NCI-H510A treated with DMSO at 0.1 percent for 48 hours (cell line): Measurements from ENCODE around the gene MRRF.
"Not testable (repeated sequence)": the region's sequence is repeated elsewhere in the genome, so short reads cannot be mapped to it uniquely, and the experiment has no call there.

Experiments
- DNase-seq: peaks from one replicate; lab custom pipeline; 2025; lab: John Stamatoyannopoulos, UW

MRRF gene

DNA sequence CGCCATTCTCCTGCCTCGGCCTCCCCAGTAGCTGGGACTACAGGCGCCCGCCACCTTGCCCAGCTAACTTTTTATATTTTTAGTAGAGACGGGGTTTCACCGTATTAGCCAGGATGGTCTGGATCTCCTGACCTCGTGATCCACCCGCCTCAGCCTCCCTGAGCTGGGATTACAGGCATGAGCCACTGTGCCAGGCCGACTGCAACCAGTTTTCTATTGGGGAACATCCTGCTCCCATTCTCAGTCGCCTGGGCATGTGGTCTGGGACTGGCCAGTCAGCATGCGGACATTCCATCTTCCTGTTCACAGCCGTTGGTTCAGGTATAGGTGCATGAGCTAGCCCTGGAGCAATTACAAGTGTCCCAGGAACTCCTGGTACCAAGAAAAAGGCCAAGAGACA lies 98.4 kb downstream of the MRRF start:
- not testable (repeated sequence) for DNase-seq

DNA sequence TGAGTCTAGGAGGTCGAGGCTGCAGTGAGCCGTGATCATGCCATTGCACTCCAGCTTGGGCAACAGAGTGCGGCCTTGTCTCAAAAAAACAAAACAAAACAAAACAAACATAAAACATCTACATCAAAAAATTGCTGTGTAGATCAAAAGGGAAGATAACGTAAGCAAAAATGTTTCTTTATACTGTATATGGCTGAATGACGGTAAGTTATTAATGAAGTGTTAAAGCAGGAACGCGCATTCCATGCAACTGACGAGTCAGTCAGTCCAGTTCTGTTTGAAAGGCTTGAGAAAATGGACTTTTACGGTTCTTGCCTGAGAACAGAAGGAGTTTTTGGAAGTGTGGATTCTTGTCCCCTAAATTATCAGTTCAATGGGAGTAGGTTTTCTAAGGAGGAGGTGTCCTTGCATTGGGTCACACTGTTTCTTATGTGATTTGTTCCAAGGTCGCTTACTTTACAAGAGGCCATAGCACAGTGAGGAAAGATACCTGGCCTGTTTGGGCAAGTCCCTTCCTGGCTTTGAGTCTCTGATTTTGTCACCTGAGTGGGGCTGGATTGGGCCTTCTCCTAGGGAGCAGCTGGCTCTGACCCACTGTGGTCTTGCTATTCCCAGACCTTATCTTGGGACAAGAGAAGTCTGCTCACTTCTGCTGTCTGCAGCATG lies 99.6 kb downstream of the MRRF start:
- DNase-seq: no peak

GRCh38 chr9:122364783-122365150 lies 100.1 kb downstream of the MRRF start:
- no peak for DNase-seq

DNA sequence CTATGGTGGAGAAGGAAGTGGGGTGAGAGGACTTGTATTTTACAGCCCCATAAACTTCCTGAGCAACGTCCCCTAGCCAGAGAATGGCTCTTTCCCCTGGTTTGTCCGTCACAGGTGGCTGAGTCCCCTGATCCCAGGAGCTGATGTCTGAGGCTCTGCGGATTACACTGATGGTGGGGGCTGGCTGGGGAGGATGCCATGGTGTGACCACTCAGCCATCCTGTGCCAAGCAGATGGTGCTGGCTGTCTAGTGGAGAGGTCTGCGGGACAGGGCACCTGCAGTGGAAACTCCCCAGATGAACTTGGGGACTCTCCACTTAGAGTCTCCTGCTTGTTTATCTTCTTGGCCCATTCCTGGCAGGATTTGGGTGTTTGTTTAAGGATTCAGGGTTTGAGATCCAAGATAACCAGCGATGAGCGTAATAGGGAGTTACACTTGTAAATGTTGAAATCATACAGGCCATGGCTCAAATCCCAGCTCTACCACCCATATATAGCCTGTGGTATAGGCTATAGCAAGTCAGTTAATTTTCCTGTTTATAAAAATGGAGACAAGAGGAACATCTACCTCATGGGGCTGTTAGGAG lies 101.5 kb downstream of the MRRF start:
- DNase-seq: no peak

DNA sequence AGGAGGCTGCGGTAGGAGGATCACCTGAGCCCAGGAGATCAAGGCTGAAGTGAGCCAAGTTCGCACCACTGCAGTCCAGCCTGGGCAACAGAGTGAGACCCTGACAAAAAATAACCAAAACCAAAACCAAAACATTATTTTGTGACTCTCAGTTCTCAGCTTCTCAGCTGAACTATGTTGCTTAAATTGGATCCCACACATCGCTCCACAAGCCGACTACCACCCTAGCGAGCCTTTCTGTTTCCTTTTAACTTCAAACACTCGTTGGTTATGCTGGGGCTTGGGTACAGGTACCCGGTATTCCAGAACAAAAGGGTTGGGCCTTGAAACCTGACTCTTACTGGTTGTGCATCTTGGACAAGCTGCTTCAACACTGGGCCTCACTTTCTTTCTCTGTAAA lies 102.4 kb downstream of the MRRF start:
- no peak for DNase-seq

DNA sequence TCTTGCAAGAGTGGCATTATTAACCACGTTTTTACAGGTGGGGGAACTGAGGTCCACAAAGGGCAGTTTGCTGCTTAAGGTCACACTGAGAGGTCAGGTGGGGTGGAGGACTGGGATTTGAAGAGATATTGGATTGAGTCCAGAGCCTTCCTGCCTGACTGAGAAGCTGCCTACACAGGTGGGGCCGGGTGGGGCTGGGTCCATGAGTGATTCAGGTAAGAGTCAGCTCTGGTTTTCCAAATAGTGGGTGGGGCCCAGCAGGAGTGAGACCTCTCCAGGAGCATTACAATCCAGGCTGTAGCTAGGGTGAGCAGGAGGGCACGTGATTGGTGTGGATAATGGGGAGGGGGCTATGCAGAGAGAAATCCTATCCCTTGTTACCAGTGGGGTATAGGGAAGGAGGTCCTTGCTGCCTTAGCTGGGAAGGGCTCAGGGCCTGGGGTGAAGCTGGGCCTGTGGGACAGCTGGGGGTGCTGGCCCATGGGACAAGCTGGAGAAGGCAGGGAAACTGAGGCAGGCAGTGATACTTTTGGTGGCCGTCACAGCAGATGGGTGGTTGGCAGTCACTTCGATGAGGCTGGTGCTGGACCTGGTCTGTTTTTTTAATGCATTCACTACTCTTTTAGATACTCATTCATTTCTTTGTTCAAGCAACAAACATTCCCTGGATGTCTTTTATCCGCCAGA lies 103.2 kb downstream of the MRRF start:
- no peak for DNase-seq

DNA sequence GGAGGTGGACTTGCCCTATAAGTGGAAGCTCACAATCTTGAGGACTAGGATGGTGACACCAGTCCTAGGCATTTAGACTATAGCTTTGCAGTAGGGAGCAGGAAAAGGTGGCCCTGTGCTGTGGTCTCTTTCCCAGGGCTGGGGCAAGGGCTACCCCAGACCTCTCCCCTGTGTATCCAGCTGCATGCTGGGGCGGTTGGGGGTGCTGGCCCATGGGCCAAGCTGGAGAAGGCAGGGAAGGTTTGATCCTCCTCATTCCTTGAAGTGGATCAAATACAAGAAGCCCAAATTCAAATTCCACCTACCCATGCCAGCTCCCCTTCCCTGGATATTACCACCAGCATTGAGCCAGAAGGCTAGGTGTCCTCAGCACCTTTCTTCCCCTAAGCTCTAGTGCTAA lies 104.0 kb downstream of the MRRF start:
- no peak for DNase-seq

GRCh38 chr9:122370303-122370702 lies 105.6 kb downstream of the MRRF start:
- no peak for DNase-seq

DNA sequence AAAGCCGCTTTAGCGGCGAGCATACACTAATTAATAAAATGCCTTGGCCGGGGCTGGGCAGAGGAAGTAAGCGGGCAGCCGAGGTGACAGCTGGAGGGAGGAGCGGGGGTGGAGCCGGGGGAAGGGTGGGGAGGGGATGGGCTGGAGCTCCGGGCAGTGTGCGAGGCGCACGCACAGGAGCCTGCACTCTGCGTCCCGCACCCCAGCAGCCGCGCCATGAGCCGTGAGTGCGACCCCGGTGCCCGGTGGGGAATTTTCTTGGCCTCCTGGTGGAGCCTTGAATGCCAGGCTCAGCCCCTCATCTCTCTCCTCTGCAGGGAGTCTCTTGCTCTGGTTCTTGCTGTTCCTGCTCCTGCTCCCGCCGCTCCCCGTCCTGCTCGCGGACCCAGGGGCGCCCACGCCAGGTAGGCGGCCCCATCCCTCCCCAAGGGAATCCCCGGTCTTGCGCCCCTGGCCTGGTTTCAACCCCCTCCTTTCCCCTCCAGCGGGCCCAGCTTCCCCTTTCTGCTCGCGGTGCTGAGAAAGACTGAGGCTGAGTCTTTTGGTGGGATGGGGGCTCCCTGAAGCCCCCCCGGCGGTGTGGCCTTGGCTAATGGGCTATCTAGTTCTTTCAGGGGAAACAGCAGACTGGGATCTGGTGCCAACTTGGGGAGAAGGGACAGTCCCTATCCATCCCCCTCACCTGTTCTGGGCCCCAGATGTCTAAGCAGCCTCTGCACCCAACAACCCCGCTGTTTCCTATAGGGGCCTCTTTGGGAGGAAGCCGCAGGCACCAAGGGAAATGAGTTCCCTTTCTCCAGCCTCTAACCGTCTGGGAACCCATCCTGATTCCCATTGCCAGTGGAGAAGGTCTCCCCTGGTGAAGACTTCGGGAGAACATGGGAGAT lies 106.4 kb downstream of the MRRF start, which contains the start of gene PTGS1:
PTGS1 (plus strand) TSS at position 156 of the 887 bp plus-strand sequence; CDS start at position 217, 61 bp downstream.
- DNase-seq: peak; percentile 7

DNA sequence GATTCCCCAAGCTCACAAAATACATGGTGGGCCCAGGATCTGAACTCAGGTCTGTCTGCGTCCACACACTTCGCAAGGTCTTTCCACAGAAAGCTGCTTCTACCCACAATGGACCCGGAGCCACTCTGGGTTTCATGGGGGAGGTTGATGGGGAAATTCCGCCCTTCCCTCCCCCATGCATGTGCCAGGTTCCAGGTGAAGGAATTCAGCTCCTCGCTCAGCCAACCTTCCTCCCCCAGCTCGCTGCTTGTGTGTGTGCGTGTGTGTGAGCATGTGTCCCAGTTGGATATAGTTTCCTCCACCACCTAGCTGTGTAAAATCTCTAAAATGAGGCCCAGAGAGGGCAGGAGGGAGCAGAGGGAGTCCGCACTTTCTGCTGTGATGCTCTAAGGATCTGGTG lies 107.2 kb downstream of the MRRF start:
- no peak for DNase-seq

DNA sequence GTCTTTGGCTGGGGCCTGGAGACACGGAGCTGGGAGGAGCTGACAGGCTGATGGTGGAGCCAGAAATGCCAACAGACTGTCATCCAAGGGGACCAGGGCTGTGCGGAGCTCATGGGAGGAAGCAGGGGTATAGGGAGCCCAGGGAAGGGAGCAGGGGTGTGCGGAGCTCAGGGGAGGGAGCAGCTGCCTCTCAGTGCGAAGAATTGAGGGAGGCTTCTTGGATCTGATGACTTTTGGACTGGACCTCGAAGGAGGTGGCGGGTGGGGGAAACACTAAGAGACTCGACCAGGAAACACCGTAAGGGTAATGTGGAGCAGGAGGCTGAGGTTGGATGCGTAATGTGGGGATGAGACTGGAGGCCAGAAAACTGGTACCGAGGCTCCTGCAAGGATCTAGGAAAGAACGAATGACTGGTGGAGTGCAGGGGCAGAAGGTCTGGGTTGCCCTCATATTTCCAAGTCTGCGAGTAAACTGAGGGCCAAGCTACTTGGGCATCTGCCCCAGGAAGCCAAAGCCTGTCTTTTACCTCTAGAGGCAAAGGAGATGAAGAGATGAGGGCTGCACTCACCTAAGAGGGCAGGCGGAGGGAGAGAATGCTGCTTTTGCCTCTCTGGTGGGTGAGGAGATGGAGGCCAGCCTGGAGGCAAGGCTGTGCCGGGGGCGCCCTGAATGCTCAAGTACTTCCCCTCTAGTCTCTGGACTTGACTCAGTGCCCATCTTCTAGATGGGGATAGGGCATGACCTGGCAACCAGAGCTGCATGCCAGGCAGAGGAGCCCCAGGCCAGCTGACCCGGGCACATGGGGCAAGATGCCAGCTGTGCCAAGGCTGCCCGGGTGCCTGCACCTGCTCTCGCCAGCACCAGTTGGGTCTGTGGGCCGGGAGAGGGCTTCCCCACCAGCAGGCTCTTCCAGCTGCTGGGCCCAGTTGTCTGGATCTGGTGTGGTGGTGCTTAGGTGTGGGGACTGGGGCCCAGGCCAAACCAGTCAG lies 108.5 kb downstream of the MRRF start:
- no peak for DNase-seq

- DNase-seq: peak; percentile 29
These were observed 110.3 kb downstream of the MRRF start for GRCh38 chr9:122374885-122375420.

DNA sequence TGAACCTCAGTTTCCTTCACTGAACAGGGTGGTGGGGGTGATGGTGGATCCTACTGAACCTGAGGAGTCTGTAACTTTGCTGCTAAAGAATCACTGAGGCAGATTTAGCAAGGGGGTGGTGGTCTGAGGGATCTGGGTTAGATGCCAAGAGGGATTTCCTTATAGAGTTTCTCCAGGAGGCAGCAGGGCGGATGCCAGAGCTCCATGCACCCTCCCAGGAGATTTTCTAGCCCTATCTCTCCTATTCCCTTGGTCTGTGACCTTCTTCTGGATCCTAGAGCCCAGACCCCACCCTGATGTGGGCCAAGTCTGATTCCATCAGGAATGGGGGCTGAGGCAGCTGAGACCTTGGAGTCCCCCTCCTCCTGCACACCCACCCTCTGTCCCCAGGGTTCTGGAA lies 112.1 kb downstream of the MRRF start:
- DNase-seq: no peak

GRCh38 chr9:122377241-122378164 lies 112.8 kb downstream of the MRRF start:
- DNase-seq: no peak

DNA sequence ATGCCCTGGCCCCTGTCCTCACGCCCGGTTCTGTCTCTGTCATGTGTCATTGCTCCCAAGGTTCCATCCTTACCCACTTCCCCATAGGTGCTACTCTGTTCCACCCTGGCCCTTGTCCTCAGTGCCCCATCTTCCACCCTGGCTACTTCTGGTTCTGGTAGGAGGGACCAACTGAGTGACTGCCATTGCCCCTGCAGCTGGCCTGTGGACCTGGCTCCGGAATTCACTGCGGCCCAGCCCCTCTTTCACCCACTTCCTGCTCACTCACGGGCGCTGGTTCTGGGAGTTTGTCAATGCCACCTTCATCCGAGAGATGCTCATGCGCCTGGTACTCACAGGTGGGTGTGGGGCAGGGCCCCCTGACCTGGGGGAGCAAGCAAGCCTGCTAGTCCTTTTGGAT lies 113.6 kb downstream of the MRRF start:
- DNase-seq: no peak

- no peak for DNase-seq
These were observed 114.7 kb downstream of the MRRF start for GRCh38 chr9:122379340-122379739.

GRCh38 chr9:122380293-122380692 lies 115.6 kb downstream of the MRRF start:
- no peak for DNase-seq
